T-cell (primary cell): ENCODE results near the gene CORO7. TPM values are rescaled to one million over a fixed set of nuclear protein-coding genes. Genes with fewer than 3 reads are reported as not detected.
"Not testable (repeated sequence)": the region's sequence is repeated elsewhere in the genome, so short reads cannot be mapped to it uniquely, and the experiment has no call there.

Experiments
- ATAC-seq, 4 experiments: fragments of 200-7000 bp in 3 of 4; fragments of 150-1000 bp in 1 of 4; cut with Tn5 transposase; replicated peaks in 1 of 4; 1 replicate in 3 of 4; 2 replicates in 1 of 4; pipeline ENCODE4 v1.10.0; 2021; ENCODE audit warnings: moderate library complexity in 3 of 4, mild to moderate bottlenecking in 2 of 4, moderate number of reproducible peaks in 1 of 4
- CTCF ChIA-PET, 2 donors: fragments of 300-600 bp; sonication (Branson Sonifier 250); formaldehyde crosslinking; loops; one replicate each; lab custom pipeline; 2022; ENCODE audit warnings: antibody characterized with exemption in 2 of 2; lab: Charles Lee
- POLR2A ChIA-PET, 2 donors: fragments of 300-600 bp; sonication (Branson Sonifier 250); formaldehyde crosslinking; loops; one replicate each; lab custom pipeline; 2022; ENCODE audit warnings: antibody characterized with exemption in 2 of 2; lab: Charles Lee
- DNase-seq, 35 experiments: peaks; one replicate each; pipeline versions ENCODE4 v3.0.0 to v3.0.0-alpha.2; 2013 to 2023
- H3K27ac ChIP-seq: one replicate; pipeline ENCODE4 v1.5.1; 2013; ENCODE audit warnings: low read length
- H3K27me3 ChIP-seq, 2 experiments: replicated peaks in 1 of 2; 1 replicate in 1 of 2; 2 replicates in 1 of 2; pipeline versions ENCODE4 v1.6.1 to v1.7.0; 2013; ENCODE audit warnings: low read length in 1 of 2, mixed read lengths in 1 of 2; ENCODE audit not compliant: control insufficient read depth in 2 of 2, insufficient read depth in 2 of 2; ENCODE audit errors: extremely low read depth in 1 of 2
- H3K36me3 ChIP-seq, 2 donors: 1 replicate in 1 of 2; 2 replicates in 1 of 2; pipeline versions ENCODE4 v1.6.1 to v1.7.0; 2013; ENCODE audit warnings: low read length in 1 of 2; ENCODE audit not compliant: control insufficient read depth in 2 of 2, insufficient read depth in 1 of 2; ENCODE audit errors: extremely low read depth in 1 of 2
- H3K4me1 ChIP-seq, 2 experiments: 1 replicate in 1 of 2; 2 replicates in 1 of 2; pipeline versions ENCODE4 v1.6.1 to v1.7.0; 2013; ENCODE audit warnings: low read length in 2 of 2, mixed read lengths in 1 of 2; ENCODE audit not compliant: insufficient read depth in 2 of 2, control insufficient read depth in 1 of 2; ENCODE audit errors: extremely low read depth in 1 of 2
- H3K4me3 ChIP-seq, 2 donors: 1 replicate in 1 of 2; 2 replicates in 1 of 2; pipeline versions ENCODE4 v1.5.1 to v1.7.0; 2013; ENCODE audit warnings: mild to moderate bottlenecking in 2 of 2, low read length in 1 of 2, moderate library complexity in 1 of 2; ENCODE audit not compliant: control insufficient read depth in 1 of 2; ENCODE audit errors: extremely low read depth in 1 of 2
- H3K9me3 ChIP-seq: 2 replicates; pipeline ENCODE4 v1.7.0; 2013
- H3K27ac Mint-ChIP-seq, 2 donors: one replicate each; pipeline ENCODE4 v1.8.0; 2020 to 2021; ENCODE audit warnings: mild to moderate bottlenecking in 2 of 2, mixed read lengths in 2 of 2
- H3K27me3 Mint-ChIP-seq, 2 donors: one replicate each; pipeline ENCODE4 v1.8.0; 2021 to 2022; ENCODE audit warnings: mixed read lengths in 2 of 2
- H3K36me3 Mint-ChIP-seq: one replicate; pipeline ENCODE4 v1.8.0; 2021; ENCODE audit warnings: mixed read lengths
- H3K4me1 Mint-ChIP-seq, 3 donors: one replicate each; pipeline ENCODE4 v1.8.0; 2020 to 2022; ENCODE audit warnings: mixed read lengths in 3 of 3, mild to moderate bottlenecking in 1 of 3
- H3K4me3 Mint-ChIP-seq, 3 donors: one replicate each; pipeline ENCODE4 v1.8.0; 2020 to 2022; ENCODE audit warnings: mild to moderate bottlenecking in 3 of 3, mixed read lengths in 3 of 3, moderate library complexity in 3 of 3
- H3K9me3 Mint-ChIP-seq, 3 donors: one replicate each; pipeline ENCODE4 v1.8.0; 2020 to 2022; ENCODE audit warnings: mixed read lengths in 3 of 3
- WGBS: methylation state at CpG from one replicate; pipeline ENCODE4 v1.1.5; 2013; ENCODE audit warnings: missing lambda C conversion rate; ENCODE audit not compliant: insufficient coverage; 5-methylcytosine and 5-hydroxymethylcytosine counted together
- total RNA-seq, 35 experiments: library from RNA in 6 of 35; stranded (reverse) in 6 of 35; fragments of 120-200 nt in 1 of 35; gene quantifications; one replicate each; pipeline versions ENCODE4 v1.2.1 to v1.2.4 and lab custom pipeline; 2013 to 2026

The CORO7 gene
- total RNA-seq, 5 donors from 2014 or later (not counting 1 experiment from before 2014, with no cell fraction given): 213 to 675 (median 230) TPM

DNA sequence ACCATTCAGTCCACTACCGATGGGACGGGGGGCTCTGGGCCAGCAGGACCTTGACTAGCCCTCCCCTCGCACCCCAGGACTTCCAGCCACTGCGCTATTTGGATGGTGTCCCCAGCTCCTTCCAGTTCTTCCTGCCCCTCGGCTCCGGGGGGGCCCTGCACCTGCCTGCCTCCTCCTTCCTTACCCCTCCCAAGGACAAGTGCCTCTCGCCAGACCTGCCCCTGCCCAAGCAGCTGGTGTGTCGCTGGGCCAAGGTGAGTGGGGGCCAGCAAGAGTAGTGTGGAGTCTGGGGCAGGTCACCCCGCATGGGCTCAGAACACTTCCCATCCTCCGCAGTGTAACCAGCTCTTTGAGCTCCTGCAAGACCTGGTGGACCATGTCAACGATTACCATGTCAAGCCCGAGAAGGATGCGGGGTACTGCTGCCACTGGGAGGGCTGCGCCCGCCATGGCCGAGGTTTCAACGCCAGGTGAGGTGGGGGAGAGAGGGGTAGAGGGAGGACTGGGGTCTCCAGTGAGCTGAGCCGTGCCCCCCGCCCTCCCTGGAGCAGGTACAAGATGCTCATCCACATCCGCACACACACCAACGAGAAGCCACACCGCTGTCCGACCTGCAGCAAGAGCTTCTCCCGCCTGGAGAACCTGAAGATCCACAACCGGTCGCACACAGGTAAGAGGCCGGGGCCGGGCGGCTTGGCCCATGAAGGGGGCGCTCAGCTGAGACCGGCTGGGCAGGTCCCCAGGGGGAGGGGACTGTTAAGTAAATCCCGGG lies 81.5 kb downstream of the CORO7 start:
- WGBS: 97% methylated on average over 23 of the region's 32 CpGs
- no peaks in the 10 kb centered on the region for H3K4me1 Mint-ChIP-seq
- no peak for DNase-seq

GRCh38 chr16:4333714-4334113 lies 82.7 kb downstream of the CORO7 start:
- H3K4me1 Mint-ChIP-seq, H3K27ac ChIP-seq, H3K27ac Mint-ChIP-seq, H3K9me3 ChIP-seq, H3K36me3 Mint-ChIP-seq, H3K36me3 ChIP-seq, H3K4me1 ChIP-seq, H3K4me3 Mint-ChIP-seq, ATAC-seq, H3K9me3 Mint-ChIP-seq, DNase-seq, POLR2A ChIA-PET, H3K4me3 ChIP-seq, CTCF ChIA-PET, H3K27me3 Mint-ChIP-seq: not testable (repeated sequence)
- WGBS: 84% methylated on average over 7 of the region's 9 CpGs
- H3K27me3 ChIP-seq: peaks cover 0 to 33% of the 10 kb centered on the region in 2 experiments

More for the DNA sequence above, 81.5 kb downstream of the CORO7 start:
- ChIA-PET POLR2A (no interaction called here), CTCF (interaction anchor here (0.6 to 0.7 kb wide), 2 partner anchors 24 to 685 kb away, joined by 4 to 13 read pairs; no protein-coding TSS in a partner anchor)
- Histone ChIP-seq H3K27ac (no peak overlapping the region), H3K4me1 (peaks cover 0 to 3% of the 10 kb centered on the region in 2 experiments), H3K27me3 (peaks cover 0 to 24% of the 10 kb centered on the region in 2 experiments), H3K9me3 (no peaks in the 10 kb centered on the region), H3K36me3 (peaks cover 11 to 13% of the 10 kb centered on the region in 2 donors), H3K4me3 (no peak overlapping the region)
- ATAC-seq: no peak
- no peaks in the 10 kb centered on the region for H3K36me3 Mint-ChIP-seq
- H3K9me3 Mint-ChIP-seq: no peaks in the 10 kb centered on the region
- no peaks in the 10 kb centered on the region for H3K27me3 Mint-ChIP-seq
- no peak overlapping the region for H3K4me3 Mint-ChIP-seq
- H3K27ac Mint-ChIP-seq: no peak overlapping the region

GRCh38 chr16:4333308-4333638 lies 83.1 kb downstream of the CORO7 start:
- Mint-ChIP-seq H3K4me1 (peaks cover 0 to 5% (median 3%) of the 10 kb centered on the region in 3 donors), H3K27me3 (peaks cover 0 to 7% of the 10 kb centered on the region in 2 donors), H3K27ac (no peak overlapping the region), H3K4me3 (no peak overlapping the region), H3K9me3 (no peaks in the 10 kb centered on the region), H3K36me3 (no peaks in the 10 kb centered on the region)
- CTCF ChIA-PET: no interaction called here
- peaks cover 0 to 7% of the 10 kb centered on the region in 2 experiments for H3K4me1 ChIP-seq
- no peaks in the 10 kb centered on the region for H3K9me3 ChIP-seq
- peaks cover 0 to 3% of the 10 kb centered on the region in 2 donors for H3K36me3 ChIP-seq
- DNase-seq (no peak), ATAC-seq (no peak)
- peaks cover 0 to 38% of the 10 kb centered on the region in 2 experiments for H3K27me3 ChIP-seq
- no peak overlapping the region for H3K27ac ChIP-seq
- 70% methylated on average over 8 of the region's 9 CpGs for WGBS
- no peak overlapping the region for H3K4me3 ChIP-seq
- POLR2A ChIA-PET: no interaction called here

DNA sequence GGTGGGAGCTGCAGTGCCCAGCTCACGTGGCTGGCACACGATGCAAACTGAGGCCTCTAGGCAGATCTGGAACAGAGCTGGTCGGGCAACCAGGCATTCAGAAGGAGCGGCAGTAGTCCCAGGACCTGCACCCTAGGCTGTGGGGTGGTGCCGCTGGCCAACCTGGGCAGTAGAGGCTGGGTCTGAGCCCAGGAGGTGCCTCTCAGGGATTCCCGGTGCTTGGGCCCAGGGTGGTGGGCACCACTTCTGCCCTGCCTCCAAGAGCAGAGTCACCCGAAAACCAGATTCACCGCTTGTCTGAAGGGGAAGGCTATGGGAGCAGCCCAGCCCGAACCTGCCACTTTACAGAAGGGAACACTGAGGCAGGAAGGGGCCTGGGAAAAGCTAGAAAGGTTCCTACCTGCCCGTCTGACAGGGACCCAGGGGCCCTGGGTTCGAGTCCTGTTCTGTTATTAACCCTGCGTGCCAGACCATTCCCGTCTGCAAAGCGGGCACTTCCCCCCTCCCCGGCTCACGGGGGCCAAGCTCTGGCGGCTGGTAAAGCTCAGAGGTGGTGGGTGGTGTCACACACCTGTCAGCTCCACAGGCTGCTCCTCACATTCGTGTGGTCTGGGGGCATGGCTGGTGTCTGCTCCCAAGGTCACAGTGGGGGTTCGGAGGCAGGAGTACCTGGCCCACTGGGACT lies 83.6 kb downstream of the CORO7 start:
- Histone ChIP-seq H3K27ac (no peak overlapping the region), H3K4me3 (no peak overlapping the region), H3K9me3 (no peaks in the 10 kb centered on the region), H3K27me3 (peaks cover 0 to 43% of the 10 kb centered on the region in 2 experiments), H3K4me1 (peaks cover 0 to 12% of the 10 kb centered on the region in 2 experiments), H3K36me3 (no peaks in the 10 kb centered on the region)
- ChIA-PET POLR2A (no interaction called here), CTCF (interaction anchor here in 1 of 2 donors (1.7 kb wide), 1 partner anchor 44 kb away, joined by 3 read pairs; no protein-coding TSS in a partner anchor)
- Mint-ChIP-seq H3K36me3 (no peaks in the 10 kb centered on the region), H3K4me1 (peaks cover 0 to 8% (median 3%) of the 10 kb centered on the region in 3 donors), H3K4me3 (no peak overlapping the region), H3K27me3 (peaks cover 0 to 10% of the 10 kb centered on the region in 2 donors), H3K9me3 (no peaks in the 10 kb centered on the region), H3K27ac (no peak overlapping the region)
- WGBS: 81% methylated on average over 18 of the region's 19 CpGs
- DNase-seq (no peak), ATAC-seq (no peak)

DNA sequence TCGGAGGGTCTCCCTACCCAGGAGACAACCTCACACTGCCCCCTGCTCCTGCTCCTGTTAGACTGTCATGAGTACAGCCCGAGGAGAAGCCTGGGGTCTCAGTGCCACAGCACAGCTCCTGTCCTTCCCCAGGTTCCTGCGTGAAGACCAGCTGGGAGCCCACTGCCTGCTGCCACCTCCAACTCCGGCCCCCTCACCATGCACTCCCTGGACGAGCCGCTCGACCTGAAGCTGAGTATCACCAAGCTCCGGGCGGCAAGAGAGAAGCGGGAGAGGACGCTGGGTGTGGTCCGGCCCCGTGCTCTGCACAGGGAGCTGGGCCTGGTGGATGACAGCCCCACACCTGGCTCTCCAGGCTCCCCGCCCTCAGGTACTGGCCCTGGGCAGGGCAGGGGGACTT lies 84.3 kb downstream of the CORO7 start:
- no peak for DNase-seq
- ChIA-PET CTCF (interaction anchor here (0.6 to 1.7 kb wide), 5 partner anchors 20 to 1196 kb away, joined by 3 to 5 read pairs (median 4); no protein-coding TSS in a partner anchor), POLR2A (no interaction called here)
- no peak for ATAC-seq
- 88% methylated on average over 14 of the region's 14 CpGs for WGBS
- H3K27ac Mint-ChIP-seq: no peak overlapping the region
- Histone ChIP-seq H3K9me3 (no peaks in the 10 kb centered on the region), H3K27me3 (peaks cover 0 to 46% of the 10 kb centered on the region in 2 experiments), H3K36me3 (no peaks in the 10 kb centered on the region), H3K4me1 (peaks cover 0 to 16% of the 10 kb centered on the region in 2 experiments), H3K4me3 (no peak overlapping the region), H3K27ac (no peak overlapping the region)
- H3K4me3 Mint-ChIP-seq: no peak overlapping the region
- peaks cover 0 to 10% of the 10 kb centered on the region in 2 donors for H3K27me3 Mint-ChIP-seq
- H3K4me1 Mint-ChIP-seq: peaks cover 0 to 8% (median 3%) of the 10 kb centered on the region in 3 donors
- H3K9me3 Mint-ChIP-seq: no peaks in the 10 kb centered on the region
- H3K36me3 Mint-ChIP-seq: no peaks in the 10 kb centered on the region

- Histone ChIP-seq H3K9me3 (no peaks in the 10 kb centered on the region), H3K27me3 (peaks cover 0 to 53% of the 10 kb centered on the region in 2 experiments), H3K4me3 (no peak overlapping the region), H3K36me3 (no peaks in the 10 kb centered on the region), H3K4me1 (peaks cover 0 to 17% of the 10 kb centered on the region in 2 experiments), H3K27ac (no peak overlapping the region)
- H3K4me1 Mint-ChIP-seq: peaks cover 0 to 8% (median 3%) of the 10 kb centered on the region in 3 donors
- POLR2A ChIA-PET: no interaction called here
- WGBS: 45% methylated on average over 12 of the region's 14 CpGs
- ATAC-seq (peak; percentile 61 to 71 (median 64)), DNase-seq (peak in 34 of 35 experiments; percentile 26 to 80 (median 58))
- peaks cover 0 to 10% of the 10 kb centered on the region in 2 donors for H3K27me3 Mint-ChIP-seq
- CTCF ChIA-PET: interaction anchor here (0.6 to 1.3 kb wide), 4 partner anchors 19 to 209 kb away, joined by 3 to 6 read pairs (median 4); partner anchors contain the start of gene TFAP4 (in 1 of the 2)
- H3K36me3 Mint-ChIP-seq: no peaks in the 10 kb centered on the region
- no peak overlapping the region for H3K27ac Mint-ChIP-seq
- no peaks in the 10 kb centered on the region for H3K9me3 Mint-ChIP-seq
- H3K4me3 Mint-ChIP-seq: no peak overlapping the region
Measured at GRCh38 chr16:4330277-4330874, 86.0 kb downstream of the CORO7 start.
